PC-3 (cell line): ENCODE results near the gene KIAA1549.

Experiments used
- EZH2 ChIP-seq: fragments of 300-600 bp; sonication (generic); IDR thresholded peaks from one replicate; pipeline ENCODE4 v1.6.1; 2017; ENCODE audit warnings: antibody characterized with exemption, mild to moderate bottlenecking, low read length; ENCODE audit not compliant: unreplicated experiment
- EZH2phosphoT487 ChIP-seq: fragments of 300-600 bp; sonication (generic); IDR thresholded peaks from 2 replicates; pipeline ENCODE4 v1.6.1; 2018; ENCODE audit warnings: mild to moderate bottlenecking, antibody characterized with exemption, low read length, borderline replicate concordance
- TF ChIP-seq, protein P1 (sequence below): fragments of 300-600 bp; sonication (generic); conservative IDR thresholded peaks from 2 replicates; pipeline ENCODE4 v1.5.1; 2017; ENCODE audit warnings: antibody characterized with exemption, low read depth, mild to moderate bottlenecking, low read length

DNA sequence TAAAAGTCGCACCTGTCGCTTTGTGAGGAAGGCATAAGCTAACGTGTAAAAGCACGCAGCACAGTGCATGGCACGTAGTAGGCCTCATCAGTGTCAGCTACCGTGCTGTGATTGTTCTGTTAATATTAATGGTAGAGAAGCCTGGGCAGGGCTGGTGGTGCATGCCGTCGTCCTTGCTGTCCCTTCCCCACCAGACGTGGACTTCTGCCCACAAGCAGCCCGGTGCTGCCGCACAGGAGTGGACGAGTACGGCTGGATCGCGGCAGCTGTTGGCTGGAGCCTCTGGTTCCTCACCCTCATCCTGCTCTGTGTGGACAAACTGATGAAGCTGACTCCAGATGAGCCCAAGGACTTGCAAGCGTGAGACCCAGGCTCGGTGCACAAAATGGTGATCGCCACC, 178.5 kb downstream of the KIAA1549 start:
- TF ChIP-seq, protein P1, sequence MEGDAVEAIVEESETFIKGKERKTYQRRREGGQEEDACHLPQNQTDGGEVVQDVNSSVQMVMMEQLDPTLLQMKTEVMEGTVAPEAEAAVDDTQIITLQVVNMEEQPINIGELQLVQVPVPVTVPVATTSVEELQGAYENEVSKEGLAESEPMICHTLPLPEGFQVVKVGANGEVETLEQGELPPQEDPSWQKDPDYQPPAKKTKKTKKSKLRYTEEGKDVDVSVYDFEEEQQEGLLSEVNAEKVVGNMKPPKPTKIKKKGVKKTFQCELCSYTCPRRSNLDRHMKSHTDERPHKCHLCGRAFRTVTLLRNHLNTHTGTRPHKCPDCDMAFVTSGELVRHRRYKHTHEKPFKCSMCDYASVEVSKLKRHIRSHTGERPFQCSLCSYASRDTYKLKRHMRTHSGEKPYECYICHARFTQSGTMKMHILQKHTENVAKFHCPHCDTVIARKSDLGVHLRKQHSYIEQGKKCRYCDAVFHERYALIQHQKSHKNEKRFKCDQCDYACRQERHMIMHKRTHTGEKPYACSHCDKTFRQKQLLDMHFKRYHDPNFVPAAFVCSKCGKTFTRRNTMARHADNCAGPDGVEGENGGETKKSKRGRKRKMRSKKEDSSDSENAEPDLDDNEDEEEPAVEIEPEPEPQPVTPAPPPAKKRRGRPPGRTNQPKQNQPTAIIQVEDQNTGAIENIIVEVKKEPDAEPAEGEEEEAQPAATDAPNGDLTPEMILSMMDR, result no peak
- TF ChIP-seq EZH2phosphoT487, result no peak
- no peak for TF ChIP-seq EZH2
